ENCODE results near the gene ARHGAP15.

ARHGAP15 gene

DNA sequence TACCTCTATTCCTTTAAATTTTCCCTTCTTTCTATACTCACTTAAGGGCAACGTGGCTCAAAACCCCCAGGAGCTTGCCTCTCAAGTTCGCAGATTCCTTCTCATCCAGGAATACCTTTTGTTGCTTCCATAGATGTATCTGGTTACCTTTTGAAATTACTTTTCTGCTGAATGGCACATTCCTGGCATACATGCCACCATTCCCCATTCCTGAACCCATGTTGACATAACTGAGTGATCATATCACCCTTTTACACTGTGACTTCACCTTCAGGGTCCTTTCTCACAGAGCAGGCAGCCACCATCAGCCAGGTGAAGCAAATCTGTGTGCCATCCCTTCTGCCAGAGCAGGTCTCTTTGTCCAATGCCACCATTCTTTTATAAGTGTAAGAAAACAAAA is 615.8 kb downstream of the ARHGAP15 start:
- TF ChIP-seq CTCF (IDR thresholded peaks at IDR 0.05; ENCODE audit: low read depth, low read length, missing control alignments) = no peak
- DNase-seq (ENCODE audit: low read depth) = no peak
- no peak overlapping the region for H3K4me3 ChIP-seq (ENCODE audit: low read depth, low read length)

- TF ChIP-seq CTCF (IDR thresholded peaks at IDR 0.05; ENCODE audit: low read depth, low read length, missing control alignments) = no peak
- no peak for DNase-seq (ENCODE audit: low read depth)
- H3K4me3 ChIP-seq (ENCODE audit: low read depth, low read length) = no peak overlapping the region
These were observed 625.5 kb downstream of the ARHGAP15 start for GRCh38 chr2:143754742-143755141.

- no peak overlapping the region for H3K4me3 ChIP-seq (ENCODE audit: low read depth, low read length)
- DNase-seq (ENCODE audit: low read depth) = no peak
- TF ChIP-seq CTCF (IDR thresholded peaks at IDR 0.05; ENCODE audit: low read depth, low read length, missing control alignments) = no peak
These were observed 629.6 kb downstream of the ARHGAP15 start for GRCh38 chr2:143758629-143759330.

DNA sequence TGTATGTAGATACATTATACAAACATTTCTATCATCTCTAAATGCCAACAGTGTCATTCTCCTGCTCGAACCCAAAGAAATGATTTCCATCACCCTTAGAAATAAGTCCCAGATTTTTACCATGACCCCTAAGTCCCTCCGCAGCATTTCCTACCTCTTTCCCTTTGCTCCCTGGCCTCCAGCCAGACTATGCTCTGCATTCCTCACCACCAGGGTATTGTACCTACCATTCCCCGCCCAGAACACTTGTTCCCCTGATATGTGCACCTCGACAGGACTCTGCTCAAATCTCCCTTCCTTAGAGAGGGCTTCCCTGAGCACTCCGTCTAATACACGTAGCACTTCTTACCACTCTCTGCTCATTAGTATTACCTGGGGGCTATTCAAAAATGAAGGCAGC is 630.2 kb downstream of the ARHGAP15 start:
- no peak overlapping the region for H3K4me3 ChIP-seq (ENCODE audit: low read depth, low read length)
- TF ChIP-seq CTCF (IDR thresholded peaks at IDR 0.05; ENCODE audit: low read depth, low read length, missing control alignments) = no peak
- no peak for DNase-seq (ENCODE audit: low read depth)

DNA sequence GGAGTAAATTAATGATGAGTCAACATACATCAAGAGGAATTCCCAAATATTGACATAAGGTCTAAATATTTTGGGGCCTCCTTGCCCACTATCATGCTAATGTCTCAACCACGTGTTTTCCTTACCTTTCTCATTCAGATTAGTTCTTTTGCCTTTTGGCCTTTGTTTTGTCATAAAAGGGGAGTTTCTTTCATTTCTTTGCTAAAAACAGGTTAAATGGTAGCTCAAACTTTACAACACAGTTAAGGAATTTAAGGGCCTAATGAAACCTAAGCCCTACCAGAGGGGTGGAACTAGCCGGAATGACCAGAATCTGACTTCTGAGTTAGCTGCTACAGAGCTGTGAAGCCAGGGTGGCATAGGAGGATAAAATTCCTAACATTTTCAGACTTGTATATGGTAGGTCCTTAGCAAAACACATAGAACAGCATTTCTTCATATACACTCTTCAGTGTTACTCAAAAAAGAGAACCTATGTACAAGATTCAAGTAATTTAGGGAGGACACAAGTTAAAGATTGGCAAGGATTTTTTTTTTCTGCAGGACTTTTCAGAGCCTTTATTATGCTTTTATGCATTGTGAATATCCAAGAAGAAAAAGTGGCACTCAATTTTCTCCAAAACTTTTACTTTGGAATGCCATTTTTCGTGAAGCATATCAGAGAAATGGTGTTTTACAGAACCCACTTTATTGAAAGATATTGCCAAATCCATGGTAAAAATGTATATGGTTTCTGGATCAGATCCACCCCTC is 633.1 kb downstream of the ARHGAP15 start:
- TF ChIP-seq CTCF (IDR thresholded peaks at IDR 0.05; ENCODE audit: low read depth, low read length, missing control alignments) = no peak
- H3K4me3 ChIP-seq (ENCODE audit: low read depth, low read length) = no peak overlapping the region
- no peak for DNase-seq (ENCODE audit: low read depth)

DNA sequence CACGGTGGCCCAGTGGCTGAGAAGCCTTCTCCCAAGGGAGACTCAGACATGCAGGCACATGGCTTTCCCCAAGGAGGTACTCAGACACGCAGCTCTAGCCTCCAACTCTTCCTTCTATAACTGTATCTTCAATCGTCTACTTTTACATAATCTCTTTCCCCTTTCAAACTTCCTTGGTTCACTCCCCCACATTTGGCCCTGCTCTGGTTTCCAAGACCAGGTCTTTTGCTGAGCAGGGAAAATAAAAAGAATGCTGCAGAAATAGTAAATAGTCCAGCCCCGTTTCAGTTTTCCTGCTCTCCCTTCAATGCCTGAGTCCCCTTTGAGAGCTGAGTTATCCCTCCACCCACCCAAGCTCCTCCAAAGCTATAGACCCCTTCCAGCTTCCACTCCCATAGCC is 635.0 kb downstream of the ARHGAP15 start:
- no peak overlapping the region for H3K4me3 ChIP-seq (ENCODE audit: low read depth, low read length)
- TF ChIP-seq CTCF (IDR thresholded peaks at IDR 0.05; ENCODE audit: low read depth, low read length, missing control alignments) = no peak
- DNase-seq (ENCODE audit: low read depth) = no peak

Measured in GM12864 (cell line).